IMR-90 (cell line): ENCODE results near the gene COX10. TPM values are rescaled to one million over a fixed set of nuclear protein-coding genes. Genes with fewer than 3 reads are reported as not detected.

Source experiments
- ATAC-seq: fragments of 200-7000 bp; cut with Tn5 transposase; 2 replicates; pipeline ENCODE4 v1.9.1; 2020; ENCODE audit warnings: low read depth, mild to moderate bottlenecking, moderate library complexity
- BruUV-seq: library from RNA; stranded (reverse); fragments of 400-500 nt; replicated peaks from 2 replicates; lab custom pipeline; 2021; lab: Mats Ljungman, UMichigan
- CTCF ChIA-PET: fragments of 300-600 bp; formaldehyde crosslinking; extraction: SDS; loops from one replicate; lab custom pipeline; 2021; ENCODE audit warnings: antibody characterized with exemption; lab: Yijun Ruan, JAX
- POLR2A ChIA-PET: fragments of 300-600 bp; sonication (Branson Sonifier 250); formaldehyde crosslinking; loops from one replicate; lab custom pipeline; 2022; ENCODE audit warnings: antibody characterized with exemption; ENCODE audit not compliant: unreplicated experiment; lab: Charles Lee
- DNase-seq: peaks from one replicate; pipeline ENCODE4 v3.0.0; 2013
- H2AFZ ChIP-seq: replicated peaks from 2 replicates; pipeline ENCODE3; 2013; ENCODE audit warnings: low read length, mild to moderate bottlenecking; ENCODE audit not compliant: poor library complexity
- H2AK5ac ChIP-seq: 2 replicates; pipeline ENCODE4 v1.6.1; 2013; ENCODE audit warnings: low read depth, low read length, inconsistent platforms
- H2AK9ac ChIP-seq: replicated peaks from 2 replicates; pipeline ENCODE3; 2013; ENCODE audit warnings: mild to moderate bottlenecking, low read depth, low read length, moderate library complexity; ENCODE audit not compliant: poor library complexity
- H2BK120ac ChIP-seq: 2 replicates; pipeline ENCODE4 v1.6.1; 2013; ENCODE audit warnings: low read depth, low read length, inconsistent platforms
- H2BK15ac ChIP-seq: 3 replicates; pipeline ENCODE4 v1.6.1; 2013; ENCODE audit warnings: low read depth, low read length, inconsistent platforms
- H2BK20ac ChIP-seq: 2 replicates; pipeline ENCODE4 v1.6.1; 2013; ENCODE audit warnings: low read depth, mild to moderate bottlenecking, inconsistent platforms, low read length, moderate library complexity
- H2BK5ac ChIP-seq: 2 replicates; pipeline ENCODE4 v1.6.1; 2013; ENCODE audit warnings: mild to moderate bottlenecking, low read depth, low read length, inconsistent platforms; ENCODE audit not compliant: poor library complexity, severe bottlenecking
- H3K14ac ChIP-seq: replicated peaks from 2 replicates; pipeline ENCODE4 v1.6.1; 2013; ENCODE audit warnings: low read depth, low read length, inconsistent platforms
- H3K18ac ChIP-seq: 2 replicates; pipeline ENCODE4 v1.6.1; 2013; ENCODE audit warnings: low read depth, low read length, control low read depth
- H3K23ac ChIP-seq: 2 replicates; pipeline ENCODE4 v1.6.1; 2013; ENCODE audit warnings: low read depth, low read length, inconsistent platforms
- H3K27ac ChIP-seq: 2 replicates; pipeline ENCODE4 v1.5.1; 2013; ENCODE audit warnings: mild to moderate bottlenecking, control low read depth, low read length; ENCODE audit not compliant: insufficient read depth
- H3K27me3 ChIP-seq: 2 replicates; pipeline ENCODE4 v1.6.1; 2013; ENCODE audit warnings: low read length; ENCODE audit not compliant: control insufficient read depth, insufficient read depth
- H3K36me3 ChIP-seq: 2 replicates; pipeline ENCODE4 v1.6.1; 2013; ENCODE audit warnings: low read length, mixed read lengths; ENCODE audit not compliant: control insufficient read depth, insufficient read depth
- H3K4ac ChIP-seq: 2 replicates; pipeline ENCODE4 v1.6.1; 2013; ENCODE audit warnings: low read depth, low read length, inconsistent platforms
- H3K4me1 ChIP-seq: 2 replicates; pipeline ENCODE4 v1.6.1; 2013; ENCODE audit warnings: low read length, mixed read lengths; ENCODE audit not compliant: control insufficient read depth, insufficient read depth
- H3K4me2 ChIP-seq: 2 replicates; pipeline ENCODE4 v1.6.1; 2013; ENCODE audit warnings: low read depth, mild to moderate bottlenecking, control low read depth, low read length, moderate library complexity
- H3K4me3 ChIP-seq: 2 replicates; pipeline ENCODE4 v1.5.1; 2013; ENCODE audit warnings: low read depth, mild to moderate bottlenecking, control low read depth, low read length, moderate library complexity; ENCODE audit not compliant: insufficient read depth
- H3K56ac ChIP-seq: 2 replicates; pipeline ENCODE4 v1.6.1; 2013; ENCODE audit warnings: low read length, inconsistent platforms; ENCODE audit not compliant: insufficient read depth; ENCODE audit errors: extremely low read depth
- H3K79me1 ChIP-seq, 2 experiments: 2 replicates each; pipeline ENCODE4 v1.6.1; 2013; ENCODE audit warnings: low read length in 2 of 2, inconsistent platforms in 1 of 2, low read depth in 1 of 2
- H3K9ac ChIP-seq: 2 replicates; pipeline ENCODE4 v1.6.1; 2013; ENCODE audit warnings: low read depth, low read length, control low read depth
- H3K9me1 ChIP-seq: 2 replicates; pipeline ENCODE4 v1.6.1; 2013; ENCODE audit warnings: low read length, inconsistent platforms; ENCODE audit not compliant: insufficient read depth
- H3K9me3 ChIP-seq: 2 replicates; pipeline ENCODE4 v1.6.1; 2013; ENCODE audit warnings: low read length; ENCODE audit not compliant: control insufficient read depth, insufficient read depth
- H4K20me1 ChIP-seq: 2 replicates; pipeline ENCODE4 v1.6.1; 2013; ENCODE audit warnings: low read length, inconsistent platforms; ENCODE audit not compliant: insufficient read depth
- H4K5ac ChIP-seq: 2 replicates; pipeline ENCODE4 v1.6.1; 2013; ENCODE audit warnings: mild to moderate bottlenecking, low read depth, low read length, control low read depth
- H4K8ac ChIP-seq, 2 experiments: 2 replicates each; pipeline ENCODE4 v1.6.1; 2013; ENCODE audit warnings: low read depth in 2 of 2, low read length in 2 of 2, control low read depth in 1 of 2, inconsistent platforms in 1 of 2
- H4K91ac ChIP-seq: 2 replicates; pipeline ENCODE4 v1.6.1; 2013; ENCODE audit warnings: low read depth, low read length, inconsistent platforms; ENCODE audit not compliant: insufficient read depth
- CEBPB ChIP-seq: IDR thresholded peaks from 2 replicates; pipeline ENCODE4 v1.6.1; 2012; ENCODE audit warnings: low read depth, low read length, improper control_type of control experiment
- CHD1 ChIP-seq: IDR thresholded peaks from 2 replicates; pipeline ENCODE4 v1.6.1; 2012; ENCODE audit warnings: low read depth, low read length, improper control_type of control experiment
- MAFK ChIP-seq: IDR thresholded peaks from 2 replicates; pipeline ENCODE4 v1.6.1; 2012; ENCODE audit warnings: low read depth, low read length, improper control_type of control experiment
- MAZ ChIP-seq: IDR thresholded peaks from 2 replicates; pipeline ENCODE4 v1.6.1; 2012; ENCODE audit warnings: low read depth, mild to moderate bottlenecking, low read length, improper control_type of control experiment, moderate library complexity, borderline replicate concordance
- MXI1 ChIP-seq: IDR thresholded peaks from 2 replicates; pipeline ENCODE4 v1.6.1; 2012; ENCODE audit warnings: low read depth, mild to moderate bottlenecking, low read length, moderate library complexity, borderline replicate concordance
- NFE2L2 ChIP-seq: fragments of 150-350 bp; IDR thresholded peaks from 2 replicates; pipeline ENCODE4 v1.6.1; 2016; ENCODE audit warnings: low read depth, mild to moderate bottlenecking, low read length
- POLR2A ChIP-seq: IDR thresholded peaks from 2 replicates; pipeline ENCODE4 v1.6.1; 2012; ENCODE audit warnings: mild to moderate bottlenecking, low read depth, low read length
- RAD21 ChIP-seq: IDR thresholded peaks from 2 replicates; pipeline ENCODE4 v1.6.1; 2012; ENCODE audit warnings: low read length, improper control_type of control experiment
- RCOR1 ChIP-seq: IDR thresholded peaks from 2 replicates; pipeline ENCODE4 v1.6.1; 2012; ENCODE audit warnings: mild to moderate bottlenecking, low read length, improper control_type of control experiment; ENCODE audit not compliant: insufficient replicate concordance
- RFX5 ChIP-seq: IDR thresholded peaks from 2 replicates; pipeline ENCODE4 v1.8.0; 2012; ENCODE audit warnings: low read depth, mild to moderate bottlenecking, low read length, moderate library complexity
- WGBS, 2 experiments: methylation state at CpG; one replicate each; pipeline versions ENCODE4 v1.1.5 to v1.1.7; 2013; ENCODE audit warnings: missing lambda C conversion rate in 2 of 2; ENCODE audit not compliant: insufficient read length in 1 of 2; ENCODE audit errors: extremely low coverage in 2 of 2; 5-methylcytosine and 5-hydroxymethylcytosine counted together
- dilution Hi-C: fragments of 300-500 bp; cut with HindIII; formaldehyde crosslinking; loops from one replicate; pipeline ENCODE4 v1.14.3; 2018; ENCODE audit warnings: low sequenced_read_pairs; ENCODE audit not compliant: unreplicated experiment
- in situ Hi-C: fragments of 300-500 bp; cut with MboI; formaldehyde crosslinking; loops from 3 replicates; pipeline ENCODE4 v1.14.3; 2019; ENCODE audit warnings: low sequenced_read_pairs, inconsistent platforms, mixed read lengths
- intact Hi-C: fragments of 100-400 bp; cut with micrococcal nuclease; formaldehyde crosslinking; loops from 2 replicates; pipeline ENCODE4 v1.10.0; 2022
- polyA plus RNA-seq, 3 experiments: library from polyadenylated mRNA; depleted of rRNA; stranded (reverse); fragments of >200 nt; gene quantifications; 2 replicates each; pipeline ENCODE4 v1.2.3, GENCODE V29; 2012; ENCODE audit warnings: low replicate concordance in 1 of 3
- total RNA-seq: library from RNA; depleted of rRNA; stranded (reverse); fragments of >200 nt; gene quantifications from 2 replicates; pipeline ENCODE4 v1.2.3, GENCODE V29; 2012
- TF ChIP-seq, protein P1 (sequence below): conservative IDR thresholded peaks from 2 replicates; pipeline ENCODE4 v1.5.1; 2012; ENCODE audit warnings: mild to moderate bottlenecking, low read depth, low read length, improper control_type of control experiment
- TF ChIP-seq, protein P2 (sequence below): fragments of 150-350 bp; IDR thresholded peaks from 2 replicates; pipeline ENCODE4 v1.6.1; 2017; ENCODE audit warnings: mild to moderate bottlenecking, antibody characterized with exemption, low read length, low read depth

Gene COX10
- total and polyA plus RNA-seq, 2 of the 4 experiments (the other 2 are of a cell fraction), result 15.4 to 16.1 TPM

DNA sequence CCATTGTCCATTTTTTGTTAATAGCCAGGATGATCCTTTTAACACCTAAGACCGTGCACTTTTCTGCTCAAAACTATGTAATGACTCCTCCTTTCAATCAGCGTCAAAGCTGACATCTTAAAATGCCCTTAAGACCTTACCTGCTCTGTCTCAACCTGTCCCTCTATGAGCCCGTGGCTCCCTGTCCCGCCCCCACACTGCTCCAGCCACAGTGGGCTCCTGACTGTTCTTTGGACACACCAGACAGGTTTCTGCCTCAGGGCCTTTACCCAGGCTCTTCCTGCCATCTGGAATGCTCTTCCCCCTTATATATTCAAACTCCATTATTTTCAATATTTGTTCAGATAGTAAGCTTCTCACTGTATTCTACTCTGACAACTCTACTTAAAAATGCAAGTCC is 153.3 kb downstream of the COX10 start:
- no peak for DNase-seq
- H2BK15ac ChIP-seq, result no peak overlapping the region
- BruUV-seq, result no TSS peak
- H3K9me3 ChIP-seq, result peaks cover 2% of the 10 kb centered on the region; the same call in 1 of the 2 replicates
- CTCF ChIA-PET, result no interaction called here
- WGBS, 2 experiments, result 79% methylated on average over 4 of the region's 4 CpGs; no CpG with 5 or more reads in 1 of the 2 experiments
- H4K5ac ChIP-seq, result no peak overlapping the region
- no peaks in the 10 kb centered on the region for H3K36me3 ChIP-seq
- H3K9ac ChIP-seq, result no peak overlapping the region
- H3K27me3 ChIP-seq, result peaks cover 3% of the 10 kb centered on the region; the same call in 1 of the 2 replicates
- H2AK9ac ChIP-seq, result no peak overlapping the region
- no peaks in the 10 kb centered on the region for H3K79me1 ChIP-seq
- H2BK120ac ChIP-seq, result no peak overlapping the region
- ATAC-seq, result no peak
- no peak overlapping the region for H3K4me3 ChIP-seq
- TF ChIP-seq NFE2L2 (no peak), MAZ (no peak), POLR2A (no peak), CEBPB (no peak), CHD1 (no peak), RFX5 (no peak), MXI1 (no peak), RCOR1 (no peak), MAFK (no peak), RAD21 (no peak)
- TF ChIP-seq, protein P1, sequence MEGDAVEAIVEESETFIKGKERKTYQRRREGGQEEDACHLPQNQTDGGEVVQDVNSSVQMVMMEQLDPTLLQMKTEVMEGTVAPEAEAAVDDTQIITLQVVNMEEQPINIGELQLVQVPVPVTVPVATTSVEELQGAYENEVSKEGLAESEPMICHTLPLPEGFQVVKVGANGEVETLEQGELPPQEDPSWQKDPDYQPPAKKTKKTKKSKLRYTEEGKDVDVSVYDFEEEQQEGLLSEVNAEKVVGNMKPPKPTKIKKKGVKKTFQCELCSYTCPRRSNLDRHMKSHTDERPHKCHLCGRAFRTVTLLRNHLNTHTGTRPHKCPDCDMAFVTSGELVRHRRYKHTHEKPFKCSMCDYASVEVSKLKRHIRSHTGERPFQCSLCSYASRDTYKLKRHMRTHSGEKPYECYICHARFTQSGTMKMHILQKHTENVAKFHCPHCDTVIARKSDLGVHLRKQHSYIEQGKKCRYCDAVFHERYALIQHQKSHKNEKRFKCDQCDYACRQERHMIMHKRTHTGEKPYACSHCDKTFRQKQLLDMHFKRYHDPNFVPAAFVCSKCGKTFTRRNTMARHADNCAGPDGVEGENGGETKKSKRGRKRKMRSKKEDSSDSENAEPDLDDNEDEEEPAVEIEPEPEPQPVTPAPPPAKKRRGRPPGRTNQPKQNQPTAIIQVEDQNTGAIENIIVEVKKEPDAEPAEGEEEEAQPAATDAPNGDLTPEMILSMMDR, result no peak
- TF ChIP-seq, protein P2, sequence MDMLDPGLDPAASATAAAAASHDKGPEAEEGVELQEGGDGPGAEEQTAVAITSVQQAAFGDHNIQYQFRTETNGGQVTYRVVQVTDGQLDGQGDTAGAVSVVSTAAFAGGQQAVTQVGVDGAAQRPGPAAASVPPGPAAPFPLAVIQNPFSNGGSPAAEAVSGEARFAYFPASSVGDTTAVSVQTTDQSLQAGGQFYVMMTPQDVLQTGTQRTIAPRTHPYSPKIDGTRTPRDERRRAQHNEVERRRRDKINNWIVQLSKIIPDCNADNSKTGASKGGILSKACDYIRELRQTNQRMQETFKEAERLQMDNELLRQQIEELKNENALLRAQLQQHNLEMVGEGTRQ, result no peak
- no peak overlapping the region for H4K91ac ChIP-seq
- no peak overlapping the region for H3K4me2 ChIP-seq
- no peak overlapping the region for H3K18ac ChIP-seq
- H2BK5ac ChIP-seq, result no peak overlapping the region
- POLR2A ChIA-PET, result no interaction called here
- H3K9me1 ChIP-seq, result no peaks in the 10 kb centered on the region; the same call in 1 of the 2 replicates
- H3K23ac ChIP-seq, result no peak overlapping the region
- intact Hi-C loops, result no loop called here
- no peak overlapping the region for H3K4ac ChIP-seq
- H3K4me1 ChIP-seq, result no peaks in the 10 kb centered on the region
- in situ Hi-C loops, result no loop called here
- H3K27ac ChIP-seq, result no peak overlapping the region
- H4K20me1 ChIP-seq, result no peaks in the 10 kb centered on the region
- no peak overlapping the region for H2AK5ac ChIP-seq
- H2BK20ac ChIP-seq, result no peak overlapping the region
- dilution Hi-C loops, result no loop called here
- H2AFZ ChIP-seq, result no peak overlapping the region
- no peak overlapping the region for H4K8ac ChIP-seq
- no peak overlapping the region for H3K14ac ChIP-seq
- no peak overlapping the region for H3K56ac ChIP-seq
